NCI-H1694 (cell line): ENCODE measurements around the gene SYNPO.

Source experiments
- DNase-seq: peaks from one replicate; lab custom pipeline; 2025; lab: John Stamatoyannopoulos, UW

Gene SYNPO

GRCh38 chr5:150700246-150700593 is 59.8 kb downstream of the SYNPO start:
- no peak for DNase-seq

DNA sequence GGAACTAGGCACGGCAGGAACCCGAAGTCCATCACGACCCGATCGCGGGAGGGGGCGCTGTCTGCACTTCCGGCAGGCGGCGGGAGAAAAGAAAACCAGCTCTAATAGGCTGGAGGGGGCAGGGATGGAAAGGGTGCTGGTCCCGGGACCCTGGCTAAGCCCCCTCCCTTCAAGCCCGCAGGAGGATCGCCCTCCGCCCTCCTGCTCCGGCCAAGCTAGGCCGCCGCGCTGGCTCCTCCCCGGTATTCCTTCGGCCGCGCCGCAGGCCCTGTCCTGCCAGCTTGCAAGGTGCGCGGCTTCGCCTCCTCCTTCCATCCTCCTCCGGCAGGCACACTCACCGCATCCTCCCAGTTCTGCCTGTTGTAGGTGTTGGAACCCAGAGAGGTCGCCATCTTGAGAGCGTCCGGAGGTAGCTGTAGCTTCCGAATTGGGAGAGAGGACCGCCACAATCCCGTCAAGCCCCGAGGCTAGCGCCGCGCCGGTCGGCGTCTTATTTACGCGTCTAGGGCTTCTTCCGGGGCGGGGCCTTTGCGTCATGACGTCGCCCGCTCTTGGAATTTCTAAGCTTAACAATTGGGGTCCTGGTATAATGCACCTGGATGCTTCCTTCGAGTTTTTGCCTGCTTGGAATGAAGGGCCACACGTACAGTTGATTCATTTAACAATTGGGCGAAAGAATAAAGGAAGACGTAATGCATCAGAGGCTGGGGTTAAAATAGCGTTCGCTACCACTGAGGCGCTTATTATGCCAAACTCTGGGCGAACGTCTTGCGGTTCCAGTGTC is 60.3 kb downstream of the SYNPO start, which contains the start of gene RBM22:
Gene RBM22, minus strand, starts transcription at position 469 of the 784 bp plus-strand sequence. Its CDS starts 77 bp downstream, at position 392.
- DNase-seq, result peak; percentile 85

DNA sequence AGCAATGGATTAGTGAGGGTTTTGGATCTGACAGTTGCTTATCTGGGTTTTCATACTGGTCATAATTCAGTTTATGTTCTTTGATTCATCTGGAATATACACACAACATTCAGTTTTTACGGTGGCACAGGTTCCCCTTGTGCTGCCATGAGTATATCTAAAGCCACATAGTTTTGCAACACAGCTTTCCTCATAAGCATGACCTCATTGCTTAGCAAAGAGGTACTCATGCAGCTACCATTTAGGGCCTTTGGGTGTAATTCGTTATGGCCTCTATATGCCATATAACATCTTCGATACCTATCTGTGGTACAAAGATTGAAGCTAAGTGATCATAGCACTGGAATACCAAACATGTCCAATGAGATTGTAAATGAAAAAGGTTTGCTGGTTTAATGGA is 63.3 kb downstream of the SYNPO start:
- no peak for DNase-seq

DNA sequence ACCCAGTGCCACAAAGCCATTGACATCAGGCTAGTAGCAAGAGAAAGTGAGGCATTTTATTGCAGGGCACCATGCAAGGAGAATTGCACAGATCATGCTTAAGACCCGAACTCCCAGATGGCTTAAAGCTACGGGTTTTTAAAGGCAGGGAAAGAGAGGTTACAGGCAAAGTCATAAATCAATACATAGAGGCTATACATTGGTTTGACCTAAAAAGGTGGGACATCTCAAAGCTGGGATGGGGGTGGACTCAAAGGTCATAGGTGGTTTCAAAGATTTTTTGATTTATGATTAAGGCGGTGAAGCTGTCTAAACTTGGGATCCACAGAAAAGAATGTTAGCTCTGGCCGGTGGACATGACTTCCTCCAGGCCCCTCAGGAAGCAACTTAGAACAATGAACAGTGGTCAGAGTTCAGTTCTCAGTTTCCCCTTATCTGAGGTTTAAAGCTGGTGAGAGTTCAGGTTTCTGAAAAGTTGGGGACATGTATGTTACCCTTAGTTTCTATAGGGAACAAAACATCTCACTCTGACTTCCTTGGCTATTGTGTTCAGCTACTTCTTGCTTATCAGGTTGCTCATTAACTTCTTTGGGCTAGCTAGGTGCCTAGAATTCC is 66.4 kb downstream of the SYNPO start:
- no peak for DNase-seq
